Measurements from ENCODE around the gene STK10.

STK10 gene

GRCh38 chr5:172193872-172194271 lies 5.8 kb upstream of the STK10 start, which contains the start of gene EFCAB9:
Gene EFCAB9 (plus strand): TSS chr5:172194172. CDS start chr5:172194173, 1 bp downstream.
- H3K4me1 ChIP-seq = no peaks in the 10 kb centered on the region
- no peak for TF ChIP-seq CTCF (IDR thresholded peaks at IDR 0.05; ENCODE audit: low read depth, low read length)
- no peak for DNase-seq
- no peaks in the 10 kb centered on the region for H3K27me3 ChIP-seq
- H3K36me3 ChIP-seq = no peaks in the 10 kb centered on the region
- H3K9me3 ChIP-seq = no peaks in the 10 kb centered on the region
- H3K4me3 ChIP-seq (ENCODE audit: low read depth, low read length) = peak within 1 kb of the TSS; percentile 31

- Histone ChIP-seq H3K9me3 (no peaks in the 10 kb centered on the region), H3K4me3 (ENCODE audit: low read depth, low read length) (no peak overlapping the region), H3K27me3 (no peaks in the 10 kb centered on the region), H3K4me1 (no peaks in the 10 kb centered on the region), H3K36me3 (no peaks in the 10 kb centered on the region)
- DNase-seq = no peak
- TF ChIP-seq CTCF (IDR thresholded peaks at IDR 0.05; ENCODE audit: low read depth, low read length) = no peak
These were observed 1.8 kb upstream of the STK10 start for GRCh38 chr5:172189693-172190296.

- Histone ChIP-seq H3K9me3 (no peaks in the 10 kb centered on the region), H3K4me1 (no peaks in the 10 kb centered on the region), H3K36me3 (no peaks in the 10 kb centered on the region), H3K27me3 (no peaks in the 10 kb centered on the region), H3K4me3 (ENCODE audit: low read depth, low read length) (peak overlapping the region; percentile 90; the same call in 1 of the 2 replicates)
- TF ChIP-seq CTCF (IDR thresholded peaks at IDR 0.05; ENCODE audit: low read depth, low read length) = no peak
- DNase-seq = no peak
These were observed 1.1 kb upstream of the STK10 start for GRCh38 chr5:172188893-172189692.

DNA sequence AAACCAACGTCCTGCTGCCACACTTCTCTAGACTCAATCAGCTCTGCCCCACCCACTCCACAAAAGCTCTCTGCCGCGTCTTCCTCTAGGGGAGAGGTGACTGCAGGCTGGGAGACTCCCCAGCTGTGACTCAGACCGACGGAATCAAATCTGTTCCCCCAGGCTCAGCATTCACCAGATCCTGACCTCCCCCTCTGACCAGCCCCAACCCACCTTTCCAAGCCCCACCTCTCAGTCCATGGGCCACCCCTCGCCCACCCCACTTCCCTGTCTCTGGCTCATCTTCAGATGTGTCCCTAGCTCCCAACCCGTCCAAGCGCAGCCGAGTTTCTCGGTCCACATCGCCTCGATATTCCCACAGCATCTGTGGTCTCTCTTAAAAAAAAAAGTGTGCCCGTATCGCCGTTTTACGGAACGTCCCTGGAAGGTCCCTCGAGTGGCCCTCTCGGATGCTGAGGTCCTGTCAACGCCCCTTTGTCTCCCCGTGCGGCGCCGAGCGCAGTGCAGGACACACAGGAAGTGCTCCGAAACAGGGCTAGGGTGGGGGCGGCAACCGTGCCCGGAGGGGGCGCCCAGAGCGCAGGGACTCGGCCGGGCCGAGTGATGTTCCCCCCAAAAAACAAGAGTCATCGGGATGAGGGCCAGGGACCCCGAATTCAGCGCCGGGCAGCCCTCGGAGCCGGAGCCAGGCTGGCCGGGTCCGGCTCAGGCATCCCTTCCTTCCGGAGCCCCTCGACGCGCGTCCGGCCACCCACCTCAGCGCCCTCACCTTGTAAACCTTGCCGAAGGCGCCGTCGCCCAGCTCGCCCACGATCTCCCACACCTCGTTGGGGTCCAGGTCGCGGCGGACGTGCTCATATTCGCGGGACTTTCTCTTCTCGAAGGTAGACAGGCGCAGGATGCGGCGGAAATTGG lies 649 bp downstream of the STK10 start:
- DNase-seq = peak; percentile 47
- no peaks in the 10 kb centered on the region for H3K36me3 ChIP-seq
- no peak for TF ChIP-seq CTCF (IDR thresholded peaks at IDR 0.05; ENCODE audit: low read depth, low read length)
- H3K27me3 ChIP-seq = no peaks in the 10 kb centered on the region
- H3K4me1 ChIP-seq = no peaks in the 10 kb centered on the region
- peak overlapping the region; percentile 90 for H3K4me3 ChIP-seq (ENCODE audit: low read depth, low read length)
- H3K9me3 ChIP-seq = no peaks in the 10 kb centered on the region

DNA sequence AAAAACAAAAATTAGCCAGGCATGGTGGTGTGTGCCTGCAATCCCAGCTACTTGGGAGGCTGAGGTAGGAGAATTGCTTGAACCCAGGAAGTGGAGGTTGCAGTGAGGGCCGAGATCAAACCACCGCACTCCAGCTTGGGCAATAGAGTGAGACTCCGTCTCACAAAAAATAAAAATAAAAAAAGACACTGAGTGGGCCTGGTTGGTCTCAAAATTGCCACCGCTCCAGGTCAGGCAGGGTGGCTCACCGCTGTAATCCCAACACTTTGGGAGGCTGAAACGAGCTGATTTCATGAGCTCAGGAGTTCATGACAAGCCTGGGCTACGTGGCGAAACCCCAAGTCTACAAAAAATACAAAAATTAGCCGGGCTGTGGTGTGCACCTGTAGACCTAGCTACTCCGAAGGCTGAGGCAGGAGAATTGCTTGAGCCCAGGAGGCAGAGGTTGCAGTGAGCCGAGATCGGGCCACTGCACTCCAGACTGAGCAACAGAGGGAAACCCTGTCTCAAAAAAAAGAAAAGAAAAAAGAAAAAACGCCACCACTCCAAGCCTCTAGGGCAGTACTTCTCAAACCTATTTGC lies 1.8 kb downstream of the STK10 start:
- Histone ChIP-seq H3K36me3 (no peaks in the 10 kb centered on the region), H3K9me3 (no peaks in the 10 kb centered on the region), H3K4me1 (no peaks in the 10 kb centered on the region), H3K4me3 (ENCODE audit: low read depth, low read length) (no peak overlapping the region), H3K27me3 (no peaks in the 10 kb centered on the region)
- DNase-seq = no peak
- TF ChIP-seq CTCF (IDR thresholded peaks at IDR 0.05; ENCODE audit: low read depth, low read length) = no peak
